ENCODE results near the gene EML5. TPM values are rescaled to one million over a fixed set of nuclear protein-coding genes. Genes with fewer than 3 reads are reported as not detected.

EML5 gene
- total RNA-seq, 1 experiment from 2014 or later = 1.8 TPM

DNA sequence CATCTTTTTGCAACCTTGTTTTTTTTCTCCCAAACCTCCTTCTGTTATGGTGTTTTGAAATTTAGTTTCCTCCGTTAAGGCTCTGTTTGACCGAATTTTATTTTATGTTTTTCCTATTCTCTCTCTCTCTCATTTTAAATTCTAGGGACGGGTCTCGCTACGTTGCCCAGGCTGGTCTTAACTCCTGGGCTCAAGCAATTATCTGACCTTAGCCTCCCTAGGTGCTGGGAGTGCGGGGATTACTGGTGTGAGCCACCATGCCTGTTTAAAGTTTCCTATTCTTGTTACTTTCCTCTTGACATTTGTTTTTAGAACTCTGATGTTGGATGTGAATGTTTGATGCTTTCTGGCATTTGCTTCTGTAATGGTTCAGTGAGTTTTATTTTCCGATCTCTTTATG lies 228.9 kb downstream of the EML5 start:
- Histone ChIP-seq H3K36me3 (ENCODE audit: control insufficient read depth in 1 of 2, insufficient read depth in 2 of 2, low read length in 2 of 2) (peaks cover 10 to 11% of the 10 kb centered on the region in 2 experiments; a peak in 3 of 4 replicates), H3K9ac (ENCODE audit: low read length) (peak overlapping the region; percentile 87), H3K9me2 (ENCODE audit: insufficient read depth) (no peaks in the 10 kb centered on the region), H3K27ac (ENCODE audit: low read depth, low read length) (peak overlapping the region; percentile 95; the same call in 1 of the 2 replicates), H2AFZ (ENCODE audit: low read depth, low read length, poor library complexity, severe bottlenecking) (no peak overlapping the region), H3K79me2 (ENCODE audit: insufficient read depth, low read length) (peaks cover 56% of the 10 kb centered on the region), H4K20me1 (ENCODE audit: insufficient read depth) (no peaks in the 10 kb centered on the region), H3K27me3 (ENCODE audit: insufficient read depth, low read length) (no peaks in the 10 kb centered on the region), H3K4me3 (replicated peaks in 1 of 2; ENCODE audit: low read depth in 1 of 2, low read length in 2 of 2) (peak overlapping the region; percentile 79 to 92), H3K9me3 (ENCODE audit: control insufficient read depth in 1 of 2, insufficient read depth in 1 of 2, low read depth in 1 of 2, low read length in 2 of 2) (no peaks in the 10 kb centered on the region), H3K4me2 (ENCODE audit: low read length) (peak overlapping the region; percentile 75), H3K4me1 (ENCODE audit: control insufficient read depth in 1 of 2, insufficient read depth in 2 of 2, low read length in 2 of 2) (peaks cover 3 to 18% of the 10 kb centered on the region in 2 experiments; a peak in 1 of 4 replicates)
- DNase-seq (ENCODE audit: low read depth, low spot score) (no peak), ATAC-seq (no peak)
- POLR2A ChIA-PET = no interaction called here
- RAD21 ChIA-PET (ENCODE audit: low non-redundant PET in 1 of 2, low total read pairs in 2 of 2, uncharacterized antibody in 2 of 2, unreplicated experiment in 2 of 2) = no interaction called here
- CTCF ChIA-PET = no interaction called here
- TF ChIP-seq EGR1 (IDR thresholded peaks at IDR 0.05; ENCODE audit: low read depth) (no peak), EZH2 (IDR thresholded peaks at IDR 0.05) (no peak), FOSL1 (IDR thresholded peaks at IDR 0.05; ENCODE audit: low read depth) (no peak), SIN3A (IDR thresholded peaks at IDR 0.05; ENCODE audit: low read depth) (no peak)
- TF ChIP-seq, protein P1, sequence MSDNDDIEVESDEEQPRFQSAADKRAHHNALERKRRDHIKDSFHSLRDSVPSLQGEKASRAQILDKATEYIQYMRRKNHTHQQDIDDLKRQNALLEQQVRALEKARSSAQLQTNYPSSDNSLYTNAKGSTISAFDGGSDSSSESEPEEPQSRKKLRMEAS (IDR thresholded peaks at IDR 0.05) = no peak
- TF ChIP-seq, protein P2, sequence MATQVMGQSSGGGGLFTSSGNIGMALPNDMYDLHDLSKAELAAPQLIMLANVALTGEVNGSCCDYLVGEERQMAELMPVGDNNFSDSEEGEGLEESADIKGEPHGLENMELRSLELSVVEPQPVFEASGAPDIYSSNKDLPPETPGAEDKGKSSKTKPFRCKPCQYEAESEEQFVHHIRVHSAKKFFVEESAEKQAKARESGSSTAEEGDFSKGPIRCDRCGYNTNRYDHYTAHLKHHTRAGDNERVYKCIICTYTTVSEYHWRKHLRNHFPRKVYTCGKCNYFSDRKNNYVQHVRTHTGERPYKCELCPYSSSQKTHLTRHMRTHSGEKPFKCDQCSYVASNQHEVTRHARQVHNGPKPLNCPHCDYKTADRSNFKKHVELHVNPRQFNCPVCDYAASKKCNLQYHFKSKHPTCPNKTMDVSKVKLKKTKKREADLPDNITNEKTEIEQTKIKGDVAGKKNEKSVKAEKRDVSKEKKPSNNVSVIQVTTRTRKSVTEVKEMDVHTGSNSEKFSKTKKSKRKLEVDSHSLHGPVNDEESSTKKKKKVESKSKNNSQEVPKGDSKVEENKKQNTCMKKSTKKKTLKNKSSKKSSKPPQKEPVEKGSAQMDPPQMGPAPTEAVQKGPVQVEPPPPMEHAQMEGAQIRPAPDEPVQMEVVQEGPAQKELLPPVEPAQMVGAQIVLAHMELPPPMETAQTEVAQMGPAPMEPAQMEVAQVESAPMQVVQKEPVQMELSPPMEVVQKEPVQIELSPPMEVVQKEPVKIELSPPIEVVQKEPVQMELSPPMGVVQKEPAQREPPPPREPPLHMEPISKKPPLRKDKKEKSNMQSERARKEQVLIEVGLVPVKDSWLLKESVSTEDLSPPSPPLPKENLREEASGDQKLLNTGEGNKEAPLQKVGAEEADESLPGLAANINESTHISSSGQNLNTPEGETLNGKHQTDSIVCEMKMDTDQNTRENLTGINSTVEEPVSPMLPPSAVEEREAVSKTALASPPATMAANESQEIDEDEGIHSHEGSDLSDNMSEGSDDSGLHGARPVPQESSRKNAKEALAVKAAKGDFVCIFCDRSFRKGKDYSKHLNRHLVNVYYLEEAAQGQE (IDR thresholded peaks at IDR 0.05; ENCODE audit: low read depth) = no peak
- no TSS peak for BruUV-seq (replicated peaks)
- intact Hi-C loops (cut with micrococcal nuclease) = no loop called here
